Colonic mucosa (tissue), 4 donors: ENCODE results near the gene UGP2. TPM values are rescaled to one million over a fixed set of nuclear protein-coding genes. Genes with fewer than 3 reads are reported as not detected.

Source experiments
- DNase-seq: peaks from one replicate; pipeline ENCODE4 v3.0.0-alpha.2; 2020
- H3K27ac ChIP-seq: fragments of 200-600 bp; one replicate; pipeline ENCODE4 v1.8.0; 2021
- H3K27me3 ChIP-seq: fragments of 200-600 bp; one replicate; pipeline ENCODE4 v1.8.0; 2021
- H3K36me3 ChIP-seq: fragments of 200-600 bp; one replicate; pipeline ENCODE4 v1.8.0; 2021
- H3K4me1 ChIP-seq: fragments of 200-600 bp; one replicate; pipeline ENCODE4 v1.8.0; 2021; ENCODE audit warnings: mild to moderate bottlenecking
- H3K4me3 ChIP-seq: fragments of 200-600 bp; one replicate; pipeline ENCODE4 v1.8.0; 2021
- H3K9ac ChIP-seq, 2 donors: one replicate each; pipeline ENCODE4 v1.7.0; 2013; ENCODE audit warnings: control low read depth in 2 of 2, low read depth in 2 of 2, low read length in 2 of 2
- H3K9me3 ChIP-seq: fragments of 200-600 bp; one replicate; pipeline ENCODE4 v1.8.0; 2021
- CTCF ChIP-seq: fragments of 200-600 bp; IDR thresholded peaks from one replicate; pipeline ENCODE4 v1.8.0; 2022; ENCODE audit warnings: antibody characterized with exemption, mild to moderate bottlenecking
- intact Hi-C: fragments of 100-400 bp; cut with DNase I; formaldehyde crosslinking; loops from one replicate; pipeline ENCODE4 v1.14.1; 2022
- total RNA-seq, 2 donors: library from RNA; stranded (reverse); fragmentation: NEBNext Ultra II Directional in 1 of 2; extraction: Animal tissue kit (Norgen Biotek cat#: 25700) in 1 of 2; gene quantifications; one replicate each; pipeline ENCODE4 v1.2.1, GENCODE V29; 2021
- donor health status: healthy.
- donor health status: DM: no; HTN: no; CAD: no.
- donor health status: DM: no; HTN: no; CAD: no.

UGP2 gene
- total RNA-seq, 2 donors from 2014 or later, result 314 to 570 TPM

GRCh38 chr2:63858291-63858690 is 16.6 kb downstream of the UGP2 start:
- Histone ChIP-seq H3K4me3 (no peak overlapping the region), H3K9me3 (no peaks in the 10 kb centered on the region), H3K4me1 (peaks cover 5% of the 10 kb centered on the region), H3K27ac (no peak overlapping the region), H3K9ac (no peak overlapping the region), H3K27me3 (no peaks in the 10 kb centered on the region), H3K36me3 (peaks cover 10% of the 10 kb centered on the region)
- no peak for TF ChIP-seq CTCF
- intact Hi-C loops, result loop anchor here (5.0 kb wide), 1 partner anchor 166 kb away; no protein-coding TSS in a partner anchor
- no peak for DNase-seq

- no peak overlapping the region for H3K9ac ChIP-seq
- intact Hi-C loops, result no loop called here
- H3K27ac ChIP-seq, result no peak overlapping the region
- H3K36me3 ChIP-seq, result peaks cover 10% of the 10 kb centered on the region
- H3K4me3 ChIP-seq, result no peak overlapping the region
- peak; percentile 32 for TF ChIP-seq CTCF
- DNase-seq, result peak; percentile 58
- peaks cover 5% of the 10 kb centered on the region for H3K4me1 ChIP-seq
- no peaks in the 10 kb centered on the region for H3K27me3 ChIP-seq
- no peaks in the 10 kb centered on the region for H3K9me3 ChIP-seq
These were observed 19.6 kb downstream of the UGP2 start for GRCh38 chr2:63861220-63861822.

- intact Hi-C loops, result no loop called here
- no peaks in the 10 kb centered on the region for H3K27me3 ChIP-seq
- no peak for DNase-seq
These were observed 21.1 kb downstream of the UGP2 start for GRCh38 chr2:63862806-63863205.

GRCh38 chr2:63863707-63864106 is 22.0 kb downstream of the UGP2 start:
- Histone ChIP-seq H3K9ac (no peak overlapping the region), H3K4me1 (peaks cover 5% of the 10 kb centered on the region), H3K4me3 (no peak overlapping the region), H3K36me3 (peaks cover 5% of the 10 kb centered on the region), H3K27me3 (no peaks in the 10 kb centered on the region), H3K27ac (no peak overlapping the region), H3K9me3 (no peaks in the 10 kb centered on the region)
- no peak for DNase-seq
- no peak for TF ChIP-seq CTCF
- intact Hi-C loops, result no loop called here

More at GRCh38 chr2:63862806-63863205, 21.1 kb downstream of the UGP2 start:
- H3K9ac ChIP-seq, result no peak overlapping the region
- no peak for TF ChIP-seq CTCF
- peak overlapping the region; percentile 67 for H3K27ac ChIP-seq
- H3K4me1 ChIP-seq, result peaks cover 5% of the 10 kb centered on the region
- no peaks in the 10 kb centered on the region for H3K9me3 ChIP-seq
- H3K4me3 ChIP-seq, result no peak overlapping the region
- peaks cover 6% of the 10 kb centered on the region for H3K36me3 ChIP-seq

- no peak overlapping the region for H3K9ac ChIP-seq
- intact Hi-C loops, result no loop called here
- no peaks in the 10 kb centered on the region for H3K9me3 ChIP-seq
- no peaks in the 10 kb centered on the region for H3K27me3 ChIP-seq
- no peak overlapping the region for H3K27ac ChIP-seq
- no peak overlapping the region for H3K4me3 ChIP-seq
- TF ChIP-seq CTCF, result no peak
- no peak for DNase-seq
- H3K4me1 ChIP-seq, result peaks cover 5% of the 10 kb centered on the region
- H3K36me3 ChIP-seq, result peaks cover 6% of the 10 kb centered on the region
These were observed 23.6 kb downstream of the UGP2 start for GRCh38 chr2:63865159-63865799.
